ENCODE measurements around the gene TOMM22. TPM values are rescaled to one million over a fixed set of nuclear protein-coding genes. Genes with fewer than 3 reads are reported as not detected.

Gene TOMM22
- total RNA-seq, 1 donor from 2014 or later = 47.7 TPM

DNA sequence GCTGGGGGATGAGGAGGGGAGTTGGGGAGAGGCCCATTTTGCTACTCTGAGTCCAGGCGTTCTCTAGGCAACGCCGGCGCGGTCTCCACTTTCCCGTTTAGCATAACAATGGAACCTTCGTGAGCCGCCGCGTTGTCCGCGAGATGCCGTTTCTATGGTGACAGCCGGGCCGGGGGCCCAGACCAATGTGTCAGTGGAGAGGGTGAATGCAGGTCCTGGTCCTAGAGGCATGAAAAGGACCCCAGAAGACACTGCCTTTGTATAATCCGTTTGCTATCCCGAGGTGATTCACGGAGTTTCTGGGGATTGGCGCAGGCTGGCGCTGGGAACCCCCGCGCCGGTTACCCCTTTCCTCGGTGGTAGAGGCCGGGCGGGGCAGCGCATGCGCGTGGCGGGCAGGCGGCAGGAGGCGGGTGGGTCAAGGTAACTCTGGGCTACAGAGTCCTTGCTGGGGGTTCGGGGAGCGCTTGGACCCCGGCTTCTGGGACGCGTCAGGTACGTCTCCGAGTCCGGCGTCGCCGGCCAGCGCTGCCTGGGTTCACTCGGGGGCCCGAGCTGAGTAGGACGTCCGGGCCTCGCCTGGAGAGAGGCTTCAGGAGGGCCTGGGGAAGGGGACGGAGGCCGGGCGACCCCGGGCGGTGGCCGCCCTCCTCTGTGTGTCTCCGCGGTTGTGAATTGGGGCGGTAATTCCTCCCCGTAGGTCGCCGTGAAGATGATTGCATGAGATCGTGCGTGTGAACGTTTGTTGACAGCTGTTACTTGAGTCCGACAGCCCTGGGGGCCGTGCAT, 25.3 kb upstream of the TOMM22 start, which contains the start of the genes CBY1 and FAM227A:
TSS of gene CBY1 (plus strand) at position 383 of the 789 bp plus-strand sequence. CDS start 11,417 bp downstream, outside the sequence.
TSS of gene FAM227A (minus strand) at position 137 of the 789 bp plus-strand sequence. CDS start 6,224 bp downstream, outside the sequence.
- Mint-ChIP-seq H3K27ac (ENCODE audit: unreplicated experiment) (peak within 1 kb of the TSS; percentile 99), H3K27me3 (ENCODE audit: low read depth) (no peaks in the 10 kb centered on the region), H3K36me3 (ENCODE audit: low read depth) (no peaks in the 10 kb centered on the region), H3K9me3 (ENCODE audit: low read depth) (no peaks in the 10 kb centered on the region), H3K4me1 (ENCODE audit: low read depth) (peaks cover 14% of the 10 kb centered on the region), H3K4me3 (ENCODE audit: unreplicated experiment) (peak within 1 kb of the TSS; percentile 87)
- DNase-seq (ENCODE audit: low spot score) = peak; percentile 94
- TF ChIP-seq, protein P1, sequence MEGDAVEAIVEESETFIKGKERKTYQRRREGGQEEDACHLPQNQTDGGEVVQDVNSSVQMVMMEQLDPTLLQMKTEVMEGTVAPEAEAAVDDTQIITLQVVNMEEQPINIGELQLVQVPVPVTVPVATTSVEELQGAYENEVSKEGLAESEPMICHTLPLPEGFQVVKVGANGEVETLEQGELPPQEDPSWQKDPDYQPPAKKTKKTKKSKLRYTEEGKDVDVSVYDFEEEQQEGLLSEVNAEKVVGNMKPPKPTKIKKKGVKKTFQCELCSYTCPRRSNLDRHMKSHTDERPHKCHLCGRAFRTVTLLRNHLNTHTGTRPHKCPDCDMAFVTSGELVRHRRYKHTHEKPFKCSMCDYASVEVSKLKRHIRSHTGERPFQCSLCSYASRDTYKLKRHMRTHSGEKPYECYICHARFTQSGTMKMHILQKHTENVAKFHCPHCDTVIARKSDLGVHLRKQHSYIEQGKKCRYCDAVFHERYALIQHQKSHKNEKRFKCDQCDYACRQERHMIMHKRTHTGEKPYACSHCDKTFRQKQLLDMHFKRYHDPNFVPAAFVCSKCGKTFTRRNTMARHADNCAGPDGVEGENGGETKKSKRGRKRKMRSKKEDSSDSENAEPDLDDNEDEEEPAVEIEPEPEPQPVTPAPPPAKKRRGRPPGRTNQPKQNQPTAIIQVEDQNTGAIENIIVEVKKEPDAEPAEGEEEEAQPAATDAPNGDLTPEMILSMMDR (IDR thresholded peaks at IDR 0.05) = no peak

DNA sequence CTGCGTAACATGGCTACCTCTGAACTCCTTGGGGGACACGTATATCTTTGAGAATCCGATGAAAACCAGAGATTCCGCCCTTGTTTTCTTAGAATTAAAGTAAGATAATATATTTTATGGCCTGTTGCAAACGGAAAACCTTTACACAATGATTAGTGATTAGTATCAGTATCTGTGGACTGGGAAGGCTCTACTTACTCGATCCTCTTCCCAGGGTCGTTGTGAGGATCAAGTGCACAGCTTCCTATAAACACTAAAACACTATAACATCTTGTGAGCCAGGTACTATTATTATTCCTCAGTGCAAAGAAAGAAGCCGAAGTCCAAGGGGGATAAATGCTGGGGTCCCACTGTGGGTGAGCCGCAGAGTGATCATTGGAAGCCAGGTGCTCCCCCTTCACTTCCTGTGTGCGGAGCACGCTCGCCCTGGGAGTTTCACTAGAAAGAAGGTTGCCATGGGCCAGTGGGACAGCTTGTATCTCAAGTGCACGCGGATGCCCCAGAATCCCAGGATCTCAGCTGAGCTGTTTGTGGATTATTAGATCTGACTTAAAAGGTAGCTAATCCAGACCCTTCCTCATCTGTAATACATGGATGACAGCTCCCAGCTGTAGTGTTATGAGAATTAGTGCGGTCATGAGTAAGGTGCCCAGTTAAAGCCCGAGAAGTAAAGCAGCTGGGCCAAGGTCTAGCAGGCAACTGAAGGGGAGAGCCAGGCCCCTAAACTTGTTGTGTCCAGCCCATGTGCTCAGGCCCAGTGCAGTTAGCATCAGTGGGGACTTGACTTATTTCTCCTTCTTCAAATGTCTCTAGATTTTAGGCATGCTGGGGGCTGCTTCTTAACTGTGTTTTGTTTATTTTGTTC, 24.5 kb upstream of the TOMM22 start:
- DNase-seq (ENCODE audit: low spot score) = no peak
- H3K27ac Mint-ChIP-seq (ENCODE audit: unreplicated experiment) = peak overlapping the region; percentile 99

DNA sequence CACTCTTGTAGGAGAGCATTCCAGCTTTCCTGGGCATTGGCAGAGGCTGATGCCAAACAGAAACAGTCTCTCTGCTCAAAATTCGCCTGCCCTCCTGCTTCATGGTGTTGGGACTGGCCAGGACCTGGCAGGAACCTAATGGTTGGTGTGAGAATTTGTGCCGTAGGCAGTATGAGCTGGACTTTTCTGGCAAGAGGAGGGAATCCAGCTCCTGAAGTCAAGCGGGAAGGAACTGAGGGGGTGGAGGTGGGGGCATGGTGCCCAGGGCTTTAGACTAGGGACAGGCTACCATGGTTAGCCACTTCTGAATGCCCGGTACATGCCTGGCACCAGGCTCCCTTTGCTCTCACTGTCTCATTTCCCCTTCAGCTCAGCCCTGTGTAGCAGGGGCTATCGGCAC, 6.9 kb upstream of the TOMM22 start:
- Mint-ChIP-seq H3K4me1 (ENCODE audit: low read depth) (no peaks in the 10 kb centered on the region), H3K36me3 (ENCODE audit: low read depth) (peaks cover 18% of the 10 kb centered on the region), H3K27ac (ENCODE audit: unreplicated experiment) (no peak overlapping the region), H3K9me3 (ENCODE audit: low read depth) (no peaks in the 10 kb centered on the region), H3K27me3 (ENCODE audit: low read depth) (no peaks in the 10 kb centered on the region), H3K4me3 (ENCODE audit: unreplicated experiment) (no peak overlapping the region)
- DNase-seq (ENCODE audit: low spot score) = no peak
- TF ChIP-seq, protein P1 (IDR thresholded peaks at IDR 0.05) = no peak

More for the DNA sequence above, 24.5 kb upstream of the TOMM22 start:
- H3K27me3 Mint-ChIP-seq (ENCODE audit: low read depth) = no peaks in the 10 kb centered on the region
- no peaks in the 10 kb centered on the region for H3K36me3 Mint-ChIP-seq (ENCODE audit: low read depth)
- peak overlapping the region; percentile 87 for H3K4me3 Mint-ChIP-seq (ENCODE audit: unreplicated experiment)
- H3K4me1 Mint-ChIP-seq (ENCODE audit: low read depth) = peaks cover 14% of the 10 kb centered on the region
- no peaks in the 10 kb centered on the region for H3K9me3 Mint-ChIP-seq (ENCODE audit: low read depth)
- TF ChIP-seq, protein P1 (IDR thresholded peaks at IDR 0.05) = no peak

DNA sequence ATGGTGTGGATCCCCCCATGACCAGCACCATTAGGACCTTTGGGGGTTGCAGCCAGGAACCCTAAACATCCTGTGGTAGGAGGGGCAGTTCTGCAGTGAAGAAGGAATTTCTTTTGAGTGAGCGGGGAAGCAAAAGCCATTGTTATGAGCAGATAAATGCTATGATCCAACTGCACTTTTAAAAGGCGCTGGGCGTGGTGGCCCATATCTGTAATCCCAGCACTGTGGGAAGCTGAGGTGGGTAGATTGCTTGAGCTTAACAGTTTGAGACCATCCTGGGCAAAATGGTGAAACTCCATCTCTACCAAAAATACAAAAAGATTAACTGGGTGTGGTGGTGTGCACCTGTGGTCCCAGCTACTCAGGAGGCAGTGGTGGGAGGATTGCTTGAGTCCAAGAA, 5.9 kb upstream of the TOMM22 start:
- no peak for DNase-seq (ENCODE audit: low spot score)
- H3K27ac Mint-ChIP-seq (ENCODE audit: unreplicated experiment) = no peak overlapping the region
- TF ChIP-seq, protein P1 (IDR thresholded peaks at IDR 0.05) = no peak
- no peaks in the 10 kb centered on the region for H3K9me3 Mint-ChIP-seq (ENCODE audit: low read depth)
- no peaks in the 10 kb centered on the region for H3K27me3 Mint-ChIP-seq (ENCODE audit: low read depth)
- H3K4me1 Mint-ChIP-seq (ENCODE audit: low read depth) = no peaks in the 10 kb centered on the region
- peaks cover 16% of the 10 kb centered on the region for H3K36me3 Mint-ChIP-seq (ENCODE audit: low read depth)
- H3K4me3 Mint-ChIP-seq (ENCODE audit: unreplicated experiment) = no peak overlapping the region

DNA sequence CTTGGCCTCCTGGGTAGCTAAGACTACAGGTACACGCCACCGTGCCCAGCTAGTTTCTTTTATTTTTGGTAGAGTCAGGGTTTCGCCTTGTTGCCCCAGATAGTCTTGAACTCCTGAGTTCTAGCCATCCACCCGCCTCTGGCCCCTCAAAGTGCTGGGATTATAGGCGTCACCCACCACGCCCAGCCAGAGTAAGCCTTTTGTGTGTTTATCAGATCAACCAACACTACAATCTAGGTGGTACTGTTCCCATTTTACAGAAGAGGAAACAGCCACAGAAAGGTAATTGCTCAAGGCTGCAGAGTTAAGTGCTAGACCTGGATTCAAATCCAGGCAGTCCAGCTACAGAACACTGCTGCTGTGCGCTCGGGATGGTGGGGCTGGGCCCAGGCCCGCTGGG, 3.1 kb downstream of the TOMM22 start:
- no peaks in the 10 kb centered on the region for H3K27me3 Mint-ChIP-seq (ENCODE audit: low read depth)
- peaks cover 21% of the 10 kb centered on the region for H3K36me3 Mint-ChIP-seq (ENCODE audit: low read depth)
- DNase-seq (ENCODE audit: low spot score) = no peak
- no peaks in the 10 kb centered on the region for H3K9me3 Mint-ChIP-seq (ENCODE audit: low read depth)
- H3K4me1 Mint-ChIP-seq (ENCODE audit: low read depth) = peaks cover 25% of the 10 kb centered on the region
- no peak overlapping the region for H3K4me3 Mint-ChIP-seq (ENCODE audit: unreplicated experiment)
- TF ChIP-seq, protein P1 (IDR thresholded peaks at IDR 0.05) = no peak
- no peak overlapping the region for H3K27ac Mint-ChIP-seq (ENCODE audit: unreplicated experiment)
